K562 (cell line): ENCODE data around the gene LRP6. TPM values are rescaled to one million over a fixed set of nuclear protein-coding genes. Genes with fewer than 3 reads are reported as not detected.

Experiments used
- BHLHE40 ChIP-seq: IDR thresholded peaks from 2 replicates; pipeline ENCODE4 v1.6.1; 2011; ENCODE audit warnings: low read length, improper control_type of control experiment
- E2F6 ChIP-seq, 2 experiments: IDR thresholded peaks; 2 replicates each; pipeline ENCODE4 v1.6.1; 2011; ENCODE audit warnings: borderline replicate concordance in 1 of 2, control low read depth in 1 of 2, low read depth in 1 of 2, low read length in 1 of 2, mild to moderate bottlenecking in 1 of 2, mixed read lengths in 1 of 2, moderate library complexity in 1 of 2; ENCODE audit not compliant: insufficient read depth in 1 of 2, insufficient read length in 1 of 2, poor library complexity in 1 of 2, severe bottlenecking in 1 of 2; ENCODE audit errors: extremely low read depth in 1 of 2
- ELF4 ChIP-seq: fragments of 450-650 bp; formaldehyde crosslinking; IDR thresholded peaks from 2 replicates; pipeline ENCODE4 v1.4.0; 2022; ENCODE audit warnings: missing genetic modification characterization
- FUS ChIP-seq: fragments of 200-400 bp; formaldehyde crosslinking; optimal IDR thresholded peaks from 2 replicates; pipeline ENCODE3; 2017; ENCODE audit warnings: low read depth, low read length
- GATA2 ChIP-seq: sonication (generic); formaldehyde crosslinking; IDR thresholded peaks from 2 replicates; pipeline ENCODE4 v1.4.0; 2020; ENCODE audit warnings: mild to moderate bottlenecking, missing genetic modification reagents
- ILK ChIP-seq: fragments of 450-650 bp; IDR thresholded peaks from 2 replicates; pipeline ENCODE4 v1.6.1; 2016; ENCODE audit warnings: missing genetic modification characterization, low read depth, mild to moderate bottlenecking, missing compliant biosample characterization, moderate library complexity, borderline replicate concordance
- MBD2 ChIP-seq: sonication (generic); IDR thresholded peaks from 2 replicates; pipeline ENCODE4 v1.6.1; 2016; ENCODE audit warnings: low read depth, borderline replicate concordance
- NCOA1 ChIP-seq: fragments of 450-650 bp; IDR thresholded peaks from 2 replicates; pipeline ENCODE4 v1.6.1; 2016; ENCODE audit warnings: low read depth
- PHF20 ChIP-seq: fragments of 450-650 bp; IDR thresholded peaks from 2 replicates; pipeline ENCODE4 v1.6.1; 2018; ENCODE audit not compliant: partially characterized antibody
- POU5F1 ChIP-seq: fragments of 150-350 bp; IDR thresholded peaks from 2 replicates; pipeline ENCODE4 v1.6.1; 2014; ENCODE audit warnings: borderline replicate concordance, low read length, low read depth, mild to moderate bottlenecking; ENCODE audit not compliant: partially characterized antibody
- SMAD4 ChIP-seq: fragments of 250-450 bp; sonication (Bioruptor Pico); conservative IDR thresholded peaks from 2 replicates; pipeline ENCODE4 v1.8.0; 2021; ENCODE audit warnings: inconsistent platforms, mild to moderate bottlenecking, moderate library complexity
- THRA ChIP-seq: fragments of 450-650 bp; IDR thresholded peaks from 2 replicates; pipeline ENCODE4 v1.6.1; 2017; ENCODE audit warnings: mild to moderate bottlenecking, moderate library complexity
- VEZF1 ChIP-seq: fragments of 200-800 bp; sonication (Bioruptor generic); IDR thresholded peaks from 2 replicates; pipeline ENCODE4 v1.6.1; 2017; ENCODE audit warnings: missing genetic modification characterization, missing compliant biosample characterization
- ZBTB34 ChIP-seq: fragments of 250-450 bp; sonication (Bioruptor Pico); IDR thresholded peaks from 2 replicates; pipeline ENCODE4 v1.8.0; 2021; ENCODE audit warnings: mild to moderate bottlenecking, moderate library complexity
- ZBTB9 ChIP-seq: fragments of 450-650 bp; formaldehyde crosslinking; IDR thresholded peaks from 2 replicates; pipeline ENCODE4 v1.4.0; 2020; ENCODE audit warnings: mild to moderate bottlenecking, moderate library complexity
- ZFP36 ChIP-seq: fragments of 150-350 bp; IDR thresholded peaks from 2 replicates; pipeline ENCODE4 v1.6.1; 2018; ENCODE audit warnings: low read length, low read depth; ENCODE audit not compliant: partially characterized antibody
- ZNF512 ChIP-seq: IDR thresholded peaks from 2 replicates; pipeline ENCODE4 v1.6.1; 2016; ENCODE audit warnings: missing genetic modification characterization, missing compliant biosample characterization
- ZNF696 ChIP-seq: fragments of 250-450 bp; sonication (Bioruptor Pico); conservative IDR thresholded peaks from 2 replicates; pipeline ENCODE4 v1.4.0; 2020; ENCODE audit warnings: mild to moderate bottlenecking, moderate library complexity
- ZNF785 ChIP-seq: fragments of 250-450 bp; sonication (Bioruptor Pico); IDR thresholded peaks from 2 replicates; pipeline ENCODE4 v1.4.0; 2020; ENCODE audit warnings: mild to moderate bottlenecking
- polyA plus RNA-seq, 8 experiments: library from polyadenylated mRNA; depleted of rRNA in 4 of 8; stranded (reverse) in 5 of 8; unstranded in 3 of 8; fragments of >200 nt; fragmentation: Nextera tagmentation in 2 of 8; fragmentation: Illumina TruSeq in 1 of 8; extraction: Ambion mirVana in 2 of 8; extraction: Trizol in 1 of 8; gene quantifications; 2 replicates each; pipeline versions ENCODE4 v1.2.1 to v1.2.3, GENCODE V29; 2011 to 2014; ENCODE audit warnings: inconsistent platforms in 1 of 8, missing spikeins in 1 of 8
- total RNA-seq, 7 experiments: library from RNA; depleted of rRNA in 6 of 7; stranded (reverse); fragments of >200 nt in 6 of 7; fragmentation: Illumina TruSeq in 2 of 7; extraction: Trizol in 2 of 7; gene quantifications; 2 replicates each; pipeline versions ENCODE4 v1.2.1 to v1.2.3, GENCODE V29; 2011 to 2021; ENCODE audit warnings: low replicate concordance in 1 of 7

The LRP6 gene
- total and polyA plus RNA-seq, 9 of the 15 experiments (the other 6 are each of a cell fraction or from before 2014, with no cell fraction given): 3.0 to 17.0 (median 10.8) TPM

- no peak for TF ChIP-seq ILK (tag)
- TF ChIP-seq FUS: no peak
- TF ChIP-seq ZFP36: no peak
- TF ChIP-seq THRA: no peak
- TF ChIP-seq ZNF512: no peak
- TF ChIP-seq NCOA1: peak; percentile 55; the same call in 1 of the 2 replicates
- peak; percentile 47 for TF ChIP-seq SMAD4
- TF ChIP-seq ZBTB34: no peak
- TF ChIP-seq ZNF785 (CRISPR knock-in tag): no peak
- TF ChIP-seq ELF4 (CRISPR knock-in tag): no peak
- no peak for TF ChIP-seq ZBTB9
- TF ChIP-seq BHLHE40: no peak
- TF ChIP-seq POU5F1: no peak
- TF ChIP-seq ZNF696 (CRISPR knock-in tag): no peak
- no peak; the same call in 1 of the 2 replicates for TF ChIP-seq VEZF1 (CRISPR knock-in tag)
- TF ChIP-seq GATA2 (CRISPR knock-in tag): peak; percentile 68; the same call in 1 of the 2 replicates
- no peak for TF ChIP-seq PHF20
- no peak for TF ChIP-seq MBD2
- no peak for TF ChIP-seq E2F6 (IDR thresholded peaks at IDR 0.05; ENCODE audit: borderline replicate concordance in 1 of 2, extremely low read depth in 1 of 2, insufficient read depth in 1 of 2, insufficient read length in 1 of 2, low read depth in 1 of 2, low read length in 1 of 2, poor library complexity in 1 of 2, severe bottlenecking in 1 of 2)
Observed at GRCh38 chr12:12190087-12190809, 76.6 kb downstream of the LRP6 start (continued).
